SJSA1 (cell line): ENCODE data around the gene ZNF529. TPM values are rescaled to one million over a fixed set of nuclear protein-coding genes. Genes with fewer than 3 reads are reported as not detected.
"Not testable (repeated sequence)": the region's sequence is repeated elsewhere in the genome, so short reads cannot be mapped to it uniquely, and the experiment has no call there.

Source experiments
- DNase-seq, 2 experiments: peaks; one replicate each; pipeline ENCODE4 v3.0.0-alpha.2; 2015 to 2020; ENCODE audit warnings: low spot score in 2 of 2, low read depth in 1 of 2
- H3K27ac ChIP-seq: fragments of 250-450 bp; sonication (Bioruptor Pico); 2 replicates; pipeline ENCODE4 v1.5.1; 2020; ENCODE audit warnings: mild to moderate bottlenecking, moderate library complexity
- H3K27me3 ChIP-seq: fragments of 250-450 bp; sonication (Bioruptor Pico); replicated peaks from 2 replicates; pipeline ENCODE4 v1.5.1; 2020; ENCODE audit warnings: mild to moderate bottlenecking, moderate library complexity
- H3K36me3 ChIP-seq: fragments of 250-450 bp; sonication (Bioruptor Pico); 2 replicates; pipeline ENCODE4 v1.5.1; 2020; ENCODE audit warnings: mild to moderate bottlenecking
- H3K4me1 ChIP-seq: fragments of 250-450 bp; sonication (Bioruptor Pico); replicated peaks from 2 replicates; pipeline ENCODE4 v1.6.1; 2021; ENCODE audit warnings: mild to moderate bottlenecking
- H3K4me3 ChIP-seq: fragments of 250-450 bp; sonication (Bioruptor Pico); 2 replicates; pipeline ENCODE4 v1.5.1; 2020; ENCODE audit warnings: mild to moderate bottlenecking
- H3K9me3 ChIP-seq: fragments of 250-450 bp; sonication (Bioruptor Pico); replicated peaks from 2 replicates; pipeline ENCODE4 v1.5.1; 2020; ENCODE audit warnings: mild to moderate bottlenecking
- total RNA-seq: library from RNA; depleted of rRNA; stranded (reverse); fragments of >200 nt; shearing (Covaris generic); gene quantifications from 2 replicates; pipeline ENCODE4 v1.2.3, GENCODE V29; 2014; rRNA removed

Gene ZNF529
- total RNA-seq: 2.1 and 3.4 TPM in 2 replicates

DNA sequence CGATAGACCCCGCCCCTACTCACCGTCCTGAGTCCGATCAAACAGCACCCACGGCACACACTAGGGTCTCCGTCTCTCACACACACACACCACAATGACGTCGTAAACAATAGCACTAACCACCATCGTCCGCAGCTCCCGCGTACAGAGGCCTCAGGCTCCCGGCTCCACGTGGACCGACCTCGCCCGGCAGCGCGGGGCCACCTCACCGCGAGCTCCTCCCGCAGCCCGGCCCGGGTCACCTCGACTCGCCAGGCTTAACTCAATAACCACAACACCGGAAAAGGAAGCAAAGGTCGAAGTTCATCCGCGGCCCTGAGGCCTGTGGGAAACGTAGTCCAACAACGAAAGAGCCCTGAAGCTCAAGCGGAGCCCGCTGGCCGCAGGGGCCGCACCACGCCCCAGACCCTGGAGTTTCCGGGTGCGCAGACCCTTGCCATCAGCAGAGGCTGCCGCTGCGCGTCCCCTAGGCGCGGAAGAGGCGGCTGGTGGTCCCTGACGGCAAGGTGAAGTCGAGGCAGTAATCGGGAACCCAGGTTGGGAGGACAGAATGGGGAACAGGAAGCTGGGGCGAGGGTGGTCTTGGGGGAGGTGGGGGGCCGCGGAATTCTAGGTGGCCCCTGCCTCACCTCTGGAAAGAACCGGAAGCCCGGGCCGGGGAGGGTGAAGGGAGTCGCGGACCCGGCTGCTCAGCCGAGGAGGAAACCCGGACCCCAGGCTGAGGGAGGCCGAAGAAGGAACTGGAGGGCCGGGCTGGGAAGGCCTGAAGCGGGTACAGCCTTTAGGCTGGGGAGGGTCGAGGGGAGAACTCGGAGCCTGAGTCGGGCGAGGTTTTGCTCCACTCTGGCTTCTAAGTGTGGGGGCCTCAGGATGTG is at the start of gene ZNF529:
Gene ZNF529 (minus strand): TSS at position 273 of the 875 bp plus-strand sequence. CDS start 946 bp downstream, outside the sequence.
- no peaks in the 10 kb centered on the region for H3K27me3 ChIP-seq
- H3K36me3 ChIP-seq: peaks cover 15% of the 10 kb centered on the region
- peaks cover 17% of the 10 kb centered on the region for H3K9me3 ChIP-seq
- peak; percentile 69 to 72 for DNase-seq
- no peaks in the 10 kb centered on the region for H3K4me1 ChIP-seq
- peak within 1 kb of the TSS; percentile 70 for H3K27ac ChIP-seq
- peak within 1 kb of the TSS; percentile 62 for H3K4me3 ChIP-seq

DNA sequence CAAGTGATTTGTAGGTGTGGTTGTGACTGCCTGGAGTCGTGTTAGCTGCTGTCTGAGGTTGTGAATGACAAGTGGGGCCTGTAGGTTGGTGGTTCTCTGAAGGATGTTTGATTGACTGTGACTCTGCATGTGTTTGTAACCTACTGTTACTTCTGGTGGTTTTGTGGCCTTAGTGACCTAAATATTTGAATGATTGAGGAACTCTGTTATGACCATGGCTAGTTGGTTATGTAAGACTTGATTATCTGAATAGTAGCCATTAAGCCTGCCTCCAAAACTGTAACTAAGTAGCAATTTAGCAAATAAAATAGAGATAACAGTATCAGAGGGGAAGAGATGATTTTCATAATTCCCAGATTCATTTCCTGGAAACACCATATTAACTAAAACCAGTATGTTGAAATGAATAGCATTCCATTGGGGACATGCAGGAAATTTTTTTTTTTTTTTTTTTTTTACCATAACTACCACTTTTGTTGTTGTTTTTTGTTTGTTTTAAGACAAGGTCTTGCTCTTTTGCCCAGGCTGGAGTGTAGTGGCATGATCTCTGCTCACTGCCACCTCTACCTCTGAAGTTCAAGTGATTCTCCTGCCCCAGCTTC is 32.9 kb upstream of the ZNF529 start:
- no peaks in the 10 kb centered on the region for H3K27me3 ChIP-seq
- H3K4me1 ChIP-seq: no peaks in the 10 kb centered on the region
- no peak overlapping the region for H3K27ac ChIP-seq
- no peaks in the 10 kb centered on the region for H3K36me3 ChIP-seq
- peaks cover 15% of the 10 kb centered on the region; the same call in 1 of the 2 replicates for H3K9me3 ChIP-seq
- DNase-seq: no peak
- H3K4me3 ChIP-seq: peak overlapping the region; percentile 38

DNA sequence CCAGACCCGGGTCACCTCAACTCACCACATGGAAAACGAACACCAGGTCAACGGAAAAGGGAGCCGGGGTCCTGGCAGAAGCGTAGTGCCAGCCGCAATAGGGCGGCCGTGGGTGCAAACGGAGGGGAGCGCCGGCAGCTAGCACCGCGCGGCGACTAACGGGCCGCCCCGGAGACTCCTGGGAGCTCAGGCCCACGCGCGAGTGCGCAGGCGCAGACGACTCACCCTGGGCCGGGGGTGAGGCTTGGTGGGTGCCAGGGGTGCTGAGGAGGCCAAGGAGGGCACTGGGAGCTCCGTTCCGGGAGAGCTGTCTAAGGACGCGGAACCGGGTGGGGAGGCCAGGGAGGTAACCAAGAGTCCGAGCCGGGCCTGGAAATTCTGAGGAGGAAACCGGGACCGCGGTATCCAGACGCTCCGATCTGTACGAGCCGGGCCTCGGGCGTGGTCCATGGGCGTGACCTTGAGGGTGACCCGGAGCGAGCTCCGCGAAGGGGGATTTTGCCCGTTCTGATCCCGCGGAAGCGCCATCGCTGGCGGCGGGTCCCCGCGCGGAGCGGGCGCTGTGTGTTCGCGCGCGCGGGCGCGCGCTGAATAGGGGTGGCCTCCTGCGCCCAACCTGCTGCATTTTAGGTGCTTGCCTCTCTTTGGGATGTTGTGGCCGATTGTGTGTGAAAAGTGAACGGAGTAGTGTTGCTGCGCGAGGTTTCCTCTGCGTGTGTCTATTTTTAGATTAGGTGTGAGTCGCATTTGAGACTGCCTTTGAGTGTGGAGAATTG is 32.2 kb upstream of the ZNF529 start, which contains the start of gene ZNF382:
Gene ZNF382 (plus strand): TSS at position 213 of the 776 bp plus-strand sequence. CDS start 4,602 bp downstream, outside the sequence.
- Histone ChIP-seq H3K36me3 (no peaks in the 10 kb centered on the region), H3K27ac (no peak within 1 kb of the TSS), H3K27me3 (no peaks in the 10 kb centered on the region), H3K4me1 (no peaks in the 10 kb centered on the region), H3K9me3 (peaks cover 15% of the 10 kb centered on the region; the same call in 1 of the 2 replicates), H3K4me3 (peak within 1 kb of the TSS; percentile 38)
- DNase-seq: peak; percentile 14 to 45

DNA sequence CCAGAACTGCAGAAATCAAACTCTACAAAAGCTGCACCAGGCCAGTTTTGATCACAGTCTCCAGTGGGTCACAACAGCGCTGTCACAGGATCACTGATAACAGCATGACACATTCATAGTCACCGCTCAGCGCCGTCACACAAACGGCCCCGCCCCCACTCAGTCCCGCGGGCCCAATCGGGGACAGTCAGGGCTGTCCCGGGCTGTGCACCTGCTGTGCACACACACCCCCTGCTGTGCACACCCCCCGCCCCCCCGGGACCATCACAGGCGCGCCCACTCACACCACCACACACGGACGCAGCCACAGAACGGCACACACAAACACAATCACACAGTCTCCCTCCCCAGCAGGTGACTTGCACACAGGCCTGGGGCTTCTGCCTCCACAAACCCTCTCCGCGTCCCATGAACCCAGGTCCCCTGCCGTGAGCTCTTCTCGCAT is 31.6 kb upstream of the ZNF529 start:
- peak overlapping the region; percentile 38 for H3K4me3 ChIP-seq
- peaks cover 15% of the 10 kb centered on the region; the same call in 1 of the 2 replicates for H3K9me3 ChIP-seq
- no peak for DNase-seq
- no peaks in the 10 kb centered on the region for H3K27me3 ChIP-seq
- no peaks in the 10 kb centered on the region for H3K4me1 ChIP-seq
- H3K36me3 ChIP-seq: no peaks in the 10 kb centered on the region
- no peak overlapping the region for H3K27ac ChIP-seq

DNA sequence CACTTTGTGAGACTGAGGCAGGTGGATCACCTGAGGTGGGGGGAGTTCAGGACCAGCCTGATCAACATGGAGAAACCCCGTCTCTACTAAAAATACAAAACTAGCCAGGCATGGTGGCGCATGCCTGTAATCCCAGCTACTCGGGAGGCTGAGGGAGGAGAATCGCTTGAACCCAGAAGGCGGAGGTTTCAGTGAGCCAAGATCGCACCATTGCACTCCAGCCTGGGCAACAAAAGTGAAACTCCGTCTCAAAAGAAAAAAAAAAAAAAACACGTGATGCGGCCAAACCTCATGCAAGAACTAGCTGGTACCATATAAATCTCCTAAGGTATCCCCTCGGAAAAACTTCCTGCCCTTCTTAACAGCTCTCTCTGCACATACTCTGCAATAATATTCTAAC is 29.6 kb upstream of the ZNF529 start:
- not testable (repeated sequence) for H3K4me1 ChIP-seq

DNA sequence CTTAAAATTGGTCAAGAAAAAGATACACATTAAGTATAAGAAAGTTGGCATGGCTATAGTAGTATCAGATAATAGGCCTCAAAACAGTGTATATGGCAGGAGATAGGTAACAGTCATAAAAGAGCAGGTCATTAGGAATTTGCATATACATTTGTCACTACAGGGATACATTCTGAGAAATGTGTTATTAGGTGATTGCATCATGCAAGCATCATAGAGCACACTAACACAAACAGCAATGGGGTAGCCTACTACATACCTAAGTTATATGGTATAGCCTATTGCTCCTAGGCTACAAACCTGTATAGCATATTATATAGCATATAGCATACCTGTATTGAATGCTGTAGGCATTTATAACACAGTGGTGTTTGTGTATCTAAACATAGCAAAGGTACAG is 6.2 kb upstream of the ZNF529 start:
- Histone ChIP-seq H3K4me1 (no peaks in the 10 kb centered on the region), H3K9me3 (0 out of 2 replicates have a peak, but pooled peaks cover 5% of the 10 kb centered on the region), H3K36me3 (peaks cover 32% of the 10 kb centered on the region), H3K27me3 (no peaks in the 10 kb centered on the region), H3K4me3 (no peak overlapping the region), H3K27ac (no peak overlapping the region)
- no peak for DNase-seq

More for the DNA sequence above, 29.6 kb upstream of the ZNF529 start:
- not testable (repeated sequence) for H3K36me3 ChIP-seq, H3K4me3 ChIP-seq, H3K27ac ChIP-seq, H3K9me3 ChIP-seq, DNase-seq, H3K27me3 ChIP-seq

DNA sequence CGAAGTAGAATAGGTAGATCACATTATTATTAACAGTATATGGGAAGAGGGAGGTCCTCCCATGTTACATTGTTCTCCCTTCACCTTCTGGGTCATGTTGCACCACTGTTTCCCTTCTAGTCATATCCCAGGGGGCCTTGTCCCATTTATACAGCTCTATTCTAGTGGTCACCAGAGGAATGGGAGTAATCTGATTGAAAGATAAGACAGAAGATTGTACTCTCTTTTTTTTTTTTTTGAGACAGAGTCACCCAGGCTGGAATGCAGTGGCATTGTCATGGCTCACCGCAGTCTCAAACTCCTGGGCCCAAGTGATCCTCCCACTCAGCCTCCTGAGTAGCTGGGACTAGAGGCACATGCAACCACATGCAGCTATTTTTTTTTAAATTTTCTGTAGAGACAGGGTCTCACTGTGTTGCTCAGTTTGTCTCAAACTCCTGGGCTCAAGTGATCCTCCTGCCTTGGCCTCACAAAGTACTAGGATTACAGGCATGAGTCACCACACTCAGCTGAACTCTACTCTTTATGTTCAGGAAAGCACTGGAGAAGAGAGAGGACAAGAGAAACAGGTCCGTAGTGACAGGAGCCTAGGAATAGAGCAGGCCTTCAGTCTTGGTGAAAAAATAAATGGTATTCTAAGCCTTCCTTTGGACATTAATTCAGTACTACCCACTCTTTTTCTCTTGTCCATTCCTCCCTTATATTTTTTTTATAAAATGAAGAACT is 4.3 kb upstream of the ZNF529 start:
- Histone ChIP-seq H3K4me1 (no peaks in the 10 kb centered on the region), H3K4me3 (no peak overlapping the region), H3K9me3 (peaks cover 12% of the 10 kb centered on the region), H3K27me3 (no peaks in the 10 kb centered on the region), H3K36me3 (peaks cover 32% of the 10 kb centered on the region), H3K27ac (no peak overlapping the region)
- DNase-seq: no peak

DNA sequence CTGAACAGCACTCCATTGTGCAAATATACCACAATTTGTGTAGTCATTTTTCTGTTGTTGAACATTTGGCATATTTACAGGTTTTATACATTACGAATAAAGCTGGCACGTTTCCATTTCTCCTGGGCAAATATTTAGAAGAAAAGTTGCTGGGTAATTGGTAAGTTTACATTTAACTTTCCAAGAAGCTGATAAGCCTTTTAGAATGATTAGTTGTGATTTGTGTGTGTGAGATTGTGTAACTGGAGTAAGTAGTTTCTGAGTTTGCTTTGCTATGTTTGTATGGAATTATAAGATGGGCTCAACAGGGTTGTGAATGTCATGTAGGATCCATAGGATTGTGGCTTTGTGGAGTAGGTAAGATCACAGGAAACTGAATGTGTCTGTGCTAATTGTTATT is 1.6 kb upstream of the ZNF529 start:
- no peaks in the 10 kb centered on the region for H3K27me3 ChIP-seq
- H3K9me3 ChIP-seq: peaks cover 13% of the 10 kb centered on the region
- H3K27ac ChIP-seq: no peak overlapping the region
- no peak overlapping the region for H3K4me3 ChIP-seq
- no peaks in the 10 kb centered on the region for H3K4me1 ChIP-seq
- no peak for DNase-seq
- H3K36me3 ChIP-seq: peaks cover 22% of the 10 kb centered on the region

DNA sequence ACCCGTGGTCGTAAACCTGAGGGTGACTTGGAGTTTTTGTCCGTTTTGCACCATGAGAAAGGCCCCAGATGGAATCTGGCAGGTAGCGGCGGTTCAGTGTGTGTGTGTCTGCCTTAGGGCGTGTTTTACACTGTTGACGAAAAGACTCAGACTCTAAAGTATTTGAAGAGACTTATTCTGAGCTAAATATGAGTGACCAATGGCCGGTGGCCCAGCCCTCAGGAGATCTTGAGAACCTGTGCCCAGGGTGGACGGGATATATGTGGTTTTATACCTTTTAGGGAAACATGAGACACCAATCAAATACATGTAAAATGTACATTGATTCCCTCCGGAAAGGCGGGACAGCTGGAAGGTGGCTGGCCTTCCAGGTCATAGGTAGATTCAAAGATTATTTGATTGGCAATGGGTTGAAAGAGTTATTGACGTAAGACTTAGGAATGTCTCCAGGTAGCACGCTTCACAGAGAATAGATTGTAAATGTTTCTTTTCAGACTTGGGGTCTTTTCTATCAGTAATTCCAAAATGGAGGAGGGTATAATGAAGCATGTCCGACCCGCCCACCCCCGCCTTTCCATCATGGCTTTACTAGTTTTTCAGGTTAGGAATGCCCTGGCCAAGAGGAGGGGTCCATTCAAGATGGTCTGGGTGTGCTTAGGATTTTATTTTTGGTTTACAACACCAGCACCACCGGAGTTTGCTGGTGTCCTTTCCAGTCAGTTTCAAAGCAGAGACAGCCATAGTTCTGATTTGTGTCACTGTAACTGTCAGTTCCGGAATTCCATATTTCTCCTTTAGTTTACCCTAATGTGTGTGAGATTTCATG is 1.0 kb upstream of the ZNF529 start:
- DNase-seq: peak in 1 of 2 experiments; percentile 14
- Histone ChIP-seq H3K27ac (peak overlapping the region; percentile 70), H3K27me3 (no peaks in the 10 kb centered on the region), H3K36me3 (peaks cover 17% of the 10 kb centered on the region), H3K4me3 (peak overlapping the region; percentile 62), H3K4me1 (no peaks in the 10 kb centered on the region), H3K9me3 (peaks cover 14% of the 10 kb centered on the region)

DNA sequence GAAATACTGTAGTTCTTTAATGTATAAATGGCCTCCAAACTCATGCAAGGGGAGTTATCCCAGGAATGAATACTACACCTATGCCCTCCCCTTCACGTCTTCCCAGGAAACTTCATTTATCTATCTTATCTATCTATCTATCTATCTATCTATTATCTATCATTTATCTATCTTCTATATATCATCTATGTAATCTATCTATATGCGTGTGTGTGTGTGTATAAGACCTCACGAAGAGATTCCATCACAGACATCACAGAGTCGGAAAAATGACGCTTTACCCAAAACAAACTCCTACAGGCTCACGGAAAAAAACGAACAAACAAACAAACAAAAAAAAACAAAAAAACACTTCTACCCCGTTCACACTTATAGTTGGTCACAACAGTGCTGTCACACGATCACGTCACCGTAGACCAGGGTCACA is 486 bp downstream of the ZNF529 start:
- H3K4me3 ChIP-seq: peak overlapping the region; percentile 62
- H3K4me1 ChIP-seq: no peaks in the 10 kb centered on the region
- H3K36me3 ChIP-seq: peaks cover 14% of the 10 kb centered on the region
- peaks cover 17% of the 10 kb centered on the region for H3K9me3 ChIP-seq
- H3K27ac ChIP-seq: peak overlapping the region; percentile 70
- DNase-seq: no peak
- no peaks in the 10 kb centered on the region for H3K27me3 ChIP-seq

DNA sequence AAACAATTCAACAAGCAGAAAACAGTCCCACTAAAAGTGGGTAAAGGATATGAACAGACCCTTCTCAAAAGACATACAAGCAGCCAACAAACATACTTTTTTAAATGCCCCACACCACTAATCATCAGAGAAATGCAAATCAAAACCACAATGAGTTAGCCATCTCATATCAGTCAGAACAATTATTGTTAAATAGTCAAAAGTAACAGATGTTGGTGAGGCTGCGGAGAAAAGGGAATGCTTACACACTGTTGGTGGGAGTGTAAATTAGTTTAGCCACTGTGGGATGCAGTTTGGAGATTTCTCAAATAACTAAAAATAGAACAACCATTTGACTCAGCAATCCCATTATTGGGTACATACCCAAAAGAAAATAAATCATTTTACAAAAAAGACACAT is 8.7 kb downstream of the ZNF529 start:
- Histone ChIP-seq H3K36me3 (no peaks in the 10 kb centered on the region; the same call in 1 of the 2 replicates), H3K4me1 (no peaks in the 10 kb centered on the region), H3K27me3 (no peaks in the 10 kb centered on the region), H3K9me3 (peaks cover 18% of the 10 kb centered on the region; the same call in 1 of the 2 replicates), H3K27ac (no peak overlapping the region), H3K4me3 (no peak overlapping the region)
- DNase-seq: no peak

DNA sequence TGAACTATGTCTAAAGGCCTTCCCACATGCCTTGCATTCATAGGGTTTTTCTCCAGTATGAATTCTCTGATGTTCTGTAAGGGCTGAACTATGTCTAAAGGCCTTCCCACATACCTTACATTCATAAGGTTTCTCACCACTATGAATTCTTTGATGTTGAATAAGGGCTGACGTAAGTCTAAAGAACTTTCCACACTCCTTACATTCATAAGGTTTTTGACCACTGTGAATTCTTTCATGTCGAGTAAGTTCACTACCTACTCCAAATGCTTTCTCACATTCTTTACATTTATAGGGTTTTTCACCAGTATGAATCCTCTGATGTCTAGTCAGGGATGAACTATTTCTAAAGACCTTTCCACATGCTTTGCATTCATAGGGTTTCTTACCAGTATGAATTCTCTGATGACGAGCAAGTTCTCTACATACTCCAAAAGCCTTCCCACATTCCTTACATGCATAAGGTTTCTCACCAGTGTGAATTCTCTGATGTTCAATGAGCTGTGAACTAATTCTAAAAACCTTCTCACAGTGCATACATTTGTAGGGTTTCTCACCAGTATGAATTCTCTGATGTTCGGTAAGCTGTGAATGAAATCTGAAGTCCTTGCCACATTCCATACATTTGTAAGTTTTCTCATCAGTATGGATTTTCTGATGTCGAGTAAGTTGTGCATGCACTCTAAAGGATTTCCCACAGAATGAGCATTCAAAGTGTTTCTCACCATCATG is 25.9 kb downstream of the ZNF529 start:
- Histone ChIP-seq H3K27me3 (0 out of 2 replicates have a peak, but pooled peaks cover 2% of the 10 kb centered on the region), H3K36me3 (peaks cover 15% of the 10 kb centered on the region; the same call in 1 of the 2 replicates), H3K4me1 (no peaks in the 10 kb centered on the region), H3K4me3 (no peak overlapping the region), H3K9me3 (peaks cover 20% of the 10 kb centered on the region), H3K27ac (no peak overlapping the region)
- DNase-seq: no peak
